ENCODE results near the gene CCDC57.

Gene CCDC57

GRCh38 chr17:82062076-82062983, 150.3 kb downstream of the CCDC57 start:
- ChIA-PET CTCF (interaction anchor here (0.6 to 1.3 kb wide), 2 partner anchors 18 to 25 kb away, joined by 3 to 4 read pairs; partner anchors contain the start of gene DCXR), POLR2A (no interaction called here)
- H3K27ac ChIP-seq (ENCODE audit: insufficient read depth in 1 of 2, low read depth in 1 of 2, low read length in 2 of 2, poor library complexity in 1 of 2, severe bottlenecking in 2 of 2), result no peak overlapping the region
- WGBS (ENCODE audit: insufficient coverage), result 96% methylated on average over 21 of the region's 24 CpGs
- DNase-seq, result no peak
- H3K4me1 ChIP-seq (ENCODE audit: control extremely low read depth in 1 of 4, control insufficient read depth in 4 of 4, insufficient read depth in 4 of 4, low read length in 3 of 4), result peaks cover 0 to 24% (median 16%) of the 10 kb centered on the region in 4 experiments
- H3K4me3 ChIP-seq (ENCODE audit: control insufficient read depth in 1 of 7, extremely low read depth in 1 of 7, insufficient read depth in 4 of 7, low read depth in 2 of 7, low read length in 6 of 7), result no peak overlapping the region
- H3K27me3 ChIP-seq (replicated peaks in 2 of 5; ENCODE audit: control insufficient read depth in 4 of 5, insufficient read depth in 5 of 5, low read length in 4 of 5), result no peaks in the 10 kb centered on the region
- no peaks in the 10 kb centered on the region for H3K9me3 ChIP-seq (ENCODE audit: control extremely low read depth in 1 of 5, control insufficient read depth in 4 of 5, insufficient read depth in 2 of 5, low read depth in 1 of 5, low read length in 4 of 5)
- H3K36me3 ChIP-seq (ENCODE audit: control insufficient read depth in 4 of 4, insufficient read depth in 4 of 4, low read length in 3 of 4), result peaks cover 7 to 71% (median 47%) of the 10 kb centered on the region in 4 experiments

- WGBS (ENCODE audit: insufficient coverage), result 95% methylated on average over 30 of the region's 34 CpGs
- H3K36me3 ChIP-seq (ENCODE audit: control insufficient read depth in 4 of 4, insufficient read depth in 4 of 4, low read length in 3 of 4), result peaks cover 7 to 81% (median 54%) of the 10 kb centered on the region in 4 experiments
- H3K4me1 ChIP-seq (ENCODE audit: control extremely low read depth in 1 of 4, control insufficient read depth in 4 of 4, insufficient read depth in 4 of 4, low read length in 3 of 4), result peaks cover 0 to 21% (median 14%) of the 10 kb centered on the region in 4 experiments
- H3K27me3 ChIP-seq (replicated peaks in 2 of 5; ENCODE audit: control insufficient read depth in 4 of 5, insufficient read depth in 5 of 5, low read length in 4 of 5), result no peaks in the 10 kb centered on the region
- H3K4me3 ChIP-seq (ENCODE audit: control insufficient read depth in 1 of 7, extremely low read depth in 1 of 7, insufficient read depth in 4 of 7, low read depth in 2 of 7, low read length in 6 of 7), result no peak overlapping the region
- ChIA-PET CTCF (interaction anchor here (0.6 kb wide), 2 partner anchors 17 to 452 kb away, joined by 3 read pairs; no protein-coding TSS in a partner anchor), POLR2A (interaction anchor here (1.2 kb wide), 1 partner anchor 9 kb away, joined by 3 read pairs; no protein-coding TSS in a partner anchor)
- H3K27ac ChIP-seq (ENCODE audit: insufficient read depth in 1 of 2, low read depth in 1 of 2, low read length in 2 of 2, poor library complexity in 1 of 2, severe bottlenecking in 2 of 2), result no peak overlapping the region
- H3K9me3 ChIP-seq (ENCODE audit: control extremely low read depth in 1 of 5, control insufficient read depth in 4 of 5, insufficient read depth in 2 of 5, low read depth in 1 of 5, low read length in 4 of 5), result no peaks in the 10 kb centered on the region
- no peak for DNase-seq
Observed at GRCh38 chr17:82061047-82061925, 151.4 kb downstream of the CCDC57 start.

- Histone ChIP-seq H3K4me1 (ENCODE audit: control extremely low read depth in 1 of 4, control insufficient read depth in 4 of 4, insufficient read depth in 4 of 4, low read length in 3 of 4) (peaks cover 0 to 16% (median 11%) of the 10 kb centered on the region in 4 experiments), H3K36me3 (ENCODE audit: control insufficient read depth in 4 of 4, insufficient read depth in 4 of 4, low read length in 3 of 4) (peaks cover 9 to 88% (median 58%) of the 10 kb centered on the region in 4 experiments), H3K27ac (ENCODE audit: insufficient read depth in 1 of 2, low read depth in 1 of 2, low read length in 2 of 2, poor library complexity in 1 of 2, severe bottlenecking in 2 of 2) (no peak overlapping the region), H3K4me3 (ENCODE audit: control insufficient read depth in 1 of 7, extremely low read depth in 1 of 7, insufficient read depth in 4 of 7, low read depth in 2 of 7, low read length in 6 of 7) (no peak overlapping the region), H3K27me3 (replicated peaks in 2 of 5; ENCODE audit: control insufficient read depth in 4 of 5, insufficient read depth in 5 of 5, low read length in 4 of 5) (no peaks in the 10 kb centered on the region), H3K9me3 (ENCODE audit: control extremely low read depth in 1 of 5, control insufficient read depth in 4 of 5, insufficient read depth in 2 of 5, low read depth in 1 of 5, low read length in 4 of 5) (no peaks in the 10 kb centered on the region)
- WGBS (ENCODE audit: insufficient coverage), result 89% methylated on average over 12 of the region's 14 CpGs
- ChIA-PET CTCF (interaction anchor here (0.6 to 1.7 kb wide), 2 partner anchors 10 to 453 kb away, joined by 3 to 5 read pairs; no protein-coding TSS in a partner anchor), POLR2A (interaction anchor here (1.2 kb wide), 1 partner anchor 8 kb away, joined by 3 read pairs; no protein-coding TSS in a partner anchor)
- DNase-seq, result no peak
Observed at GRCh38 chr17:82060614-82061013, 152.0 kb downstream of the CCDC57 start.

GRCh38 chr17:82060001-82060380, 152.7 kb downstream of the CCDC57 start:
- H3K4me1 ChIP-seq (ENCODE audit: control extremely low read depth in 1 of 4, control insufficient read depth in 4 of 4, insufficient read depth in 4 of 4, low read length in 3 of 4), result peaks cover 0 to 13% (median 9%) of the 10 kb centered on the region in 4 experiments
- H3K4me3 ChIP-seq (ENCODE audit: control insufficient read depth in 1 of 7, extremely low read depth in 1 of 7, insufficient read depth in 4 of 7, low read depth in 2 of 7, low read length in 6 of 7), result no peak overlapping the region
- H3K36me3 ChIP-seq (ENCODE audit: control insufficient read depth in 4 of 4, insufficient read depth in 4 of 4, low read length in 3 of 4), result peaks cover 11 to 94% (median 61%) of the 10 kb centered on the region in 4 experiments
- ChIA-PET CTCF (interaction anchor here (1.7 kb wide), 1 partner anchor 10 kb away, joined by 5 read pairs; no protein-coding TSS in a partner anchor), POLR2A (no interaction called here)
- H3K27me3 ChIP-seq (replicated peaks in 2 of 5; ENCODE audit: control insufficient read depth in 4 of 5, insufficient read depth in 5 of 5, low read length in 4 of 5), result no peaks in the 10 kb centered on the region
- no peak overlapping the region for H3K27ac ChIP-seq (ENCODE audit: insufficient read depth in 1 of 2, low read depth in 1 of 2, low read length in 2 of 2, poor library complexity in 1 of 2, severe bottlenecking in 2 of 2)
- WGBS (ENCODE audit: insufficient coverage), result 93% methylated on average over 11 of the region's 16 CpGs
- no peak for DNase-seq
- no peaks in the 10 kb centered on the region for H3K9me3 ChIP-seq (ENCODE audit: control extremely low read depth in 1 of 5, control insufficient read depth in 4 of 5, insufficient read depth in 2 of 5, low read depth in 1 of 5, low read length in 4 of 5)

- Histone ChIP-seq H3K4me1 (ENCODE audit: control extremely low read depth in 1 of 4, control insufficient read depth in 4 of 4, insufficient read depth in 4 of 4, low read length in 3 of 4) (peaks cover 0 to 8% (median 3%) of the 10 kb centered on the region in 4 experiments), H3K27me3 (replicated peaks in 2 of 5; ENCODE audit: control insufficient read depth in 4 of 5, insufficient read depth in 5 of 5, low read length in 4 of 5) (no peaks in the 10 kb centered on the region), H3K4me3 (ENCODE audit: control insufficient read depth in 1 of 7, extremely low read depth in 1 of 7, insufficient read depth in 4 of 7, low read depth in 2 of 7, low read length in 6 of 7) (no peak overlapping the region), H3K36me3 (ENCODE audit: control insufficient read depth in 4 of 4, insufficient read depth in 4 of 4, low read length in 3 of 4) (peaks cover 11 to 99% (median 67%) of the 10 kb centered on the region in 4 experiments), H3K9me3 (ENCODE audit: control extremely low read depth in 1 of 5, control insufficient read depth in 4 of 5, insufficient read depth in 2 of 5, low read depth in 1 of 5, low read length in 4 of 5) (no peaks in the 10 kb centered on the region), H3K27ac (ENCODE audit: insufficient read depth in 1 of 2, low read depth in 1 of 2, low read length in 2 of 2, poor library complexity in 1 of 2, severe bottlenecking in 2 of 2) (no peak overlapping the region)
- CTCF ChIA-PET, result interaction anchor here (1.7 kb wide), 1 partner anchor 9 kb away, joined by 5 read pairs; no protein-coding TSS in a partner anchor
- DNase-seq, result no peak
- WGBS (ENCODE audit: insufficient coverage), result 97% methylated on average over 16 of the region's 19 CpGs
- POLR2A ChIA-PET, result no interaction called here
Observed at GRCh38 chr17:82059272-82060000, 153.2 kb downstream of the CCDC57 start.

- POLR2A ChIA-PET, result no interaction called here
- CTCF ChIA-PET, result interaction anchor here (1.7 kb wide), 1 partner anchor 8 kb away, joined by 5 read pairs; no protein-coding TSS in a partner anchor
- DNase-seq, result no peak
- 75% methylated on average over 10 of the region's 10 CpGs for WGBS (ENCODE audit: insufficient coverage)
- Histone ChIP-seq H3K4me1 (ENCODE audit: control extremely low read depth in 1 of 4, control insufficient read depth in 4 of 4, insufficient read depth in 4 of 4, low read length in 3 of 4) (peaks cover 0 to 2% (median 0%) of the 10 kb centered on the region in 4 experiments), H3K27ac (ENCODE audit: insufficient read depth in 1 of 2, low read depth in 1 of 2, low read length in 2 of 2, poor library complexity in 1 of 2, severe bottlenecking in 2 of 2) (no peak overlapping the region), H3K4me3 (ENCODE audit: control insufficient read depth in 1 of 7, extremely low read depth in 1 of 7, insufficient read depth in 4 of 7, low read depth in 2 of 7, low read length in 6 of 7) (no peak overlapping the region), H3K36me3 (ENCODE audit: control insufficient read depth in 4 of 4, insufficient read depth in 4 of 4, low read length in 3 of 4) (peaks cover 11 to 99% (median 68%) of the 10 kb centered on the region in 4 experiments), H3K27me3 (replicated peaks in 2 of 5; ENCODE audit: control insufficient read depth in 4 of 5, insufficient read depth in 5 of 5, low read length in 4 of 5) (no peaks in the 10 kb centered on the region), H3K9me3 (ENCODE audit: control extremely low read depth in 1 of 5, control insufficient read depth in 4 of 5, insufficient read depth in 2 of 5, low read depth in 1 of 5, low read length in 4 of 5) (no peaks in the 10 kb centered on the region)
Observed at GRCh38 chr17:82058855-82059249, 153.8 kb downstream of the CCDC57 start.

All from common myeloid progenitor, CD34-positive (primary cell).